Measurements from ENCODE around the gene ZDHHC11B.
"Not testable (repeated sequence)": the region's sequence is repeated elsewhere in the genome, so short reads cannot be mapped to it uniquely, and the experiment has no call there.

GRCh38 chr5:743696-744404 is 40.7 kb downstream of the ZDHHC11B start:
- TF ChIP-seq CTCF (IDR thresholded peaks at IDR 0.05 in 4 of 5, conservative IDR thresholded peaks at IDR 0.05 in 1 of 5); POLR2A (IDR thresholded peaks at IDR 0.05): not testable (repeated sequence)

Data from gastrocnemius medialis (tissue), 4 donors.